HEK293T (cell line): ENCODE measurements around the gene NABP1.

Source experiments
- ARNT ChIP-seq: fragments of 450-650 bp; IDR thresholded peaks from 2 replicates; pipeline ENCODE4 v1.6.1; 2017; ENCODE audit warnings: mild to moderate bottlenecking
- BHLHE40 ChIP-seq: fragments of 450-650 bp; IDR thresholded peaks from 2 replicates; pipeline ENCODE4 v1.6.1; 2016; ENCODE audit warnings: mild to moderate bottlenecking, moderate library complexity, borderline replicate concordance
- ELF4 ChIP-seq: fragments of 450-650 bp; IDR thresholded peaks from 2 replicates; pipeline ENCODE4 v1.6.1; 2017; ENCODE audit warnings: antibody characterized with exemption
- FOXA1 ChIP-seq: fragments of 450-650 bp; IDR thresholded peaks from 2 replicates; pipeline ENCODE4 v1.6.1; 2016; ENCODE audit warnings: mild to moderate bottlenecking
- FOXK2 ChIP-seq: fragments of 450-650 bp; IDR thresholded peaks from 2 replicates; pipeline ENCODE4 v1.6.1; 2016; ENCODE audit warnings: mild to moderate bottlenecking
- FOXM1 ChIP-seq: fragments of 450-650 bp; IDR thresholded peaks from 2 replicates; pipeline ENCODE4 v1.6.1; 2017; ENCODE audit warnings: mild to moderate bottlenecking, borderline replicate concordance
- HDGF ChIP-seq: fragments of 450-650 bp; IDR thresholded peaks from 2 replicates; pipeline ENCODE4 v1.6.1; 2017; ENCODE audit warnings: antibody characterized with exemption, borderline replicate concordance
- L3MBTL2 ChIP-seq: fragments of 450-650 bp; conservative IDR thresholded peaks from 2 replicates; pipeline ENCODE4 v1.6.1; 2016; ENCODE audit warnings: mild to moderate bottlenecking
- LEF1 ChIP-seq: fragments of 450-650 bp; IDR thresholded peaks from 2 replicates; pipeline ENCODE4 v1.6.1; 2017; ENCODE audit warnings: mild to moderate bottlenecking, borderline replicate concordance
- NFRKB ChIP-seq: fragments of 450-650 bp; IDR thresholded peaks from 2 replicates; pipeline ENCODE4 v1.6.1; 2016; ENCODE audit warnings: mild to moderate bottlenecking, moderate library complexity
- PKNOX1 ChIP-seq: fragments of 450-650 bp; IDR thresholded peaks from 2 replicates; pipeline ENCODE4 v1.6.1; 2016
- SP1 ChIP-seq: fragments of 450-650 bp; IDR thresholded peaks from 2 replicates; pipeline ENCODE4 v1.6.1; 2017
- SUZ12 ChIP-seq: fragments of 450-650 bp; IDR thresholded peaks from 2 replicates; pipeline ENCODE4 v1.6.1; 2016; ENCODE audit warnings: mild to moderate bottlenecking
- TARDBP ChIP-seq: fragments of 450-650 bp; IDR thresholded peaks from 2 replicates; pipeline ENCODE4 v1.6.1; 2016

- TF ChIP-seq HDGF (no peak), ARNT (no peak), FOXM1 (no peak), SUZ12 (no peak), FOXK2 (no peak), TARDBP (no peak), FOXA1 (no peak), SP1 (no peak), ELF4 (no peak), NFRKB (no peak), BHLHE40 (no peak), PKNOX1 (no peak), LEF1 (no peak), L3MBTL2 (no peak)
Measured at GRCh38 chr2:191629001-191629453, 48.9 kb upstream of the NABP1 start.
